ENCODE results near the gene CKAP2.

DNA sequence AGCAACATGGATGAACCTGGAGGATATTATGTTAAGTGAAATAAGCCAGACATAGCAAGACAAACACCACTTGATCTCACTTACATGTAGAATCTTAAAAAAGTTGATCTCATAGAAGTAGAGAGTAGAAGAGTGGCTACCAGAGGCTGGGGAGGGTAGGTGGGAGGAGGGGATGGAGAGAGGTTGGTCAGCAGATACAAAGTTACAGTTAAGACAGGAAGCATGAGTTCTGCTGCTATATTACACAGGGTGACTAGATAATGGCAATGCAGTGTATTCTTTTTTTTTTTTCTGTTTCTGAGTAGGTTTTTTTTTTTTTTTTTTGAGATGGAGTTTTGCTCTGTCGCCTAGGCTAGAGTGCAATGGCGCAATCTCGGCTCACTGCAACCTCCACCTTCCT lies 34.1 kb upstream of the CKAP2 start:
- TF ChIP-seq TAF7 (optimal IDR thresholded peaks at IDR 0.05; ENCODE audit: borderline replicate concordance, low read depth, low read length): no peak
- TF ChIP-seq, protein P1, sequence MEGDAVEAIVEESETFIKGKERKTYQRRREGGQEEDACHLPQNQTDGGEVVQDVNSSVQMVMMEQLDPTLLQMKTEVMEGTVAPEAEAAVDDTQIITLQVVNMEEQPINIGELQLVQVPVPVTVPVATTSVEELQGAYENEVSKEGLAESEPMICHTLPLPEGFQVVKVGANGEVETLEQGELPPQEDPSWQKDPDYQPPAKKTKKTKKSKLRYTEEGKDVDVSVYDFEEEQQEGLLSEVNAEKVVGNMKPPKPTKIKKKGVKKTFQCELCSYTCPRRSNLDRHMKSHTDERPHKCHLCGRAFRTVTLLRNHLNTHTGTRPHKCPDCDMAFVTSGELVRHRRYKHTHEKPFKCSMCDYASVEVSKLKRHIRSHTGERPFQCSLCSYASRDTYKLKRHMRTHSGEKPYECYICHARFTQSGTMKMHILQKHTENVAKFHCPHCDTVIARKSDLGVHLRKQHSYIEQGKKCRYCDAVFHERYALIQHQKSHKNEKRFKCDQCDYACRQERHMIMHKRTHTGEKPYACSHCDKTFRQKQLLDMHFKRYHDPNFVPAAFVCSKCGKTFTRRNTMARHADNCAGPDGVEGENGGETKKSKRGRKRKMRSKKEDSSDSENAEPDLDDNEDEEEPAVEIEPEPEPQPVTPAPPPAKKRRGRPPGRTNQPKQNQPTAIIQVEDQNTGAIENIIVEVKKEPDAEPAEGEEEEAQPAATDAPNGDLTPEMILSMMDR (IDR thresholded peaks at IDR 0.05; ENCODE audit: control extremely low read depth in 1 of 3, insufficient read depth in 1 of 3, low read depth in 1 of 3, low read length in 3 of 3): no peak
- TF ChIP-seq ZNF274 (IDR thresholded peaks at IDR 0.05; ENCODE audit: borderline replicate concordance, extremely low read depth, low read length): no peak
- TF ChIP-seq RAD21 (IDR thresholded peaks at IDR 0.05 in 1 of 2, conservative IDR thresholded peaks at IDR 0.05 in 1 of 2; ENCODE audit: low read depth in 2 of 2, low read length in 2 of 2): no peak
- TF ChIP-seq EZH2 (IDR thresholded peaks at IDR 0.05; ENCODE audit: low read depth, low read length, severe bottlenecking): no peak
- no peak for TF ChIP-seq YY1 (IDR thresholded peaks at IDR 0.05; ENCODE audit: low read depth, low read length)
- no peak for TF ChIP-seq KDM1A (IDR thresholded peaks at IDR 0.05; ENCODE audit: borderline replicate concordance, low read length)
- no peak for TF ChIP-seq RBBP5 (IDR thresholded peaks at IDR 0.05; ENCODE audit: borderline replicate concordance, low read depth, low read length)
- TF ChIP-seq POLR2AphosphoS5 (IDR thresholded peaks at IDR 0.05; ENCODE audit: low read depth, low read length): no peak
- TF ChIP-seq, protein P2, sequence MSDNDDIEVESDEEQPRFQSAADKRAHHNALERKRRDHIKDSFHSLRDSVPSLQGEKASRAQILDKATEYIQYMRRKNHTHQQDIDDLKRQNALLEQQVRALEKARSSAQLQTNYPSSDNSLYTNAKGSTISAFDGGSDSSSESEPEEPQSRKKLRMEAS (IDR thresholded peaks at IDR 0.05): no peak

Measured in H1 (cell line).